HepG2 (cell line): ENCODE results near the gene NAIP. TPM values are rescaled to one million over a fixed set of nuclear protein-coding genes. Genes with fewer than 3 reads are reported as not detected.
A peak's percentile ranks its signal among the peaks of the same experiment; 100 is the strongest.
"Not testable (repeated sequence)": the region's sequence is repeated elsewhere in the genome, so short reads cannot be mapped to it uniquely, and the experiment has no call there.

ENCODE experiments used
- ATAC-seq: fragments of 200-7000 bp; cut with Tn5 transposase; 3 replicates; pipeline ENCODE4 v1.9.1; 2020; ENCODE audit warnings: mild to moderate bottlenecking, moderate library complexity
- BruUV-seq: library from RNA; stranded (reverse); fragments of 400-500 nt; replicated peaks from 2 replicates; lab custom pipeline; 2021; lab: Mats Ljungman, UMichigan
- CTCF ChIA-PET: fragments of 300-600 bp; formaldehyde crosslinking; extraction: SDS; loops from one replicate; lab custom pipeline; 2021; ENCODE audit warnings: low total read pairs, inconsistent platforms, low intra/inter-chr PET ratio; lab: Yijun Ruan, JAX
- POLR2A ChIA-PET: fragments of 350-600 bp; sonication (Branson Sonifier 250); formaldehyde crosslinking; loops from one replicate; lab custom pipeline; 2020; ENCODE audit warnings: antibody characterized with exemption, inconsistent platforms; lab: Yijun Ruan, JAX
- DNase-seq: peaks from one replicate; pipeline ENCODE4 v3.0.0-alpha.2; 2015; ENCODE audit warnings: low spot score
- FAIRE-seq: peaks from 3 replicates; lab custom pipeline; 2011; peaks lifted over from hg19 to GRCh38; lab: Jason Lieb, UNC
- H2AFZ ChIP-seq: one replicate; pipeline ENCODE4 v1.6.1; 2011; ENCODE audit warnings: low read length, inconsistent platforms
- H3K27ac ChIP-seq: fragments of 300-600 bp; 3 replicates; pipeline ENCODE4 v1.8.0; 2011; ENCODE audit warnings: mixed run types, mild to moderate bottlenecking, mixed read lengths, low read length, inconsistent platforms; ENCODE audit not compliant: insufficient read depth; ENCODE audit errors: extremely low read length
- H3K27me3 ChIP-seq, 2 experiments: fragments of 200-600 bp in 1 of 2; 2 replicates in 1 of 2; 3 replicates in 1 of 2; pipeline versions ENCODE4 v1.6.0 to v1.8.0; 2011; ENCODE audit warnings: low read length in 2 of 2, mild to moderate bottlenecking in 2 of 2, moderate library complexity in 2 of 2, inconsistent platforms in 1 of 2; ENCODE audit not compliant: insufficient read depth in 2 of 2, control insufficient read depth in 1 of 2
- H3K36me3 ChIP-seq, 2 experiments: fragments of 200-600 bp in 1 of 2; replicated peaks in 1 of 2; 2 replicates in 1 of 2; 3 replicates in 1 of 2; pipeline versions ENCODE4 v1.5.1 to v1.8.0; 2011; ENCODE audit warnings: low read length in 2 of 2, inconsistent platforms in 1 of 2; ENCODE audit not compliant: insufficient read depth in 2 of 2, control insufficient read depth in 1 of 2
- H3K4me1 ChIP-seq: 2 replicates; pipeline ENCODE4 v1.5.1; 2012; ENCODE audit warnings: low read length, inconsistent platforms; ENCODE audit not compliant: insufficient read depth
- H3K4me2 ChIP-seq: 2 replicates; pipeline ENCODE4 v1.6.0; 2011; ENCODE audit warnings: low read depth, low read length, inconsistent platforms
- H3K4me3 ChIP-seq, 3 experiments: fragments of 200-600 bp in 1 of 3; sonication (generic), shearing (Covaris generic) in 1 of 3; replicated peaks in 1 of 3; 2 replicates each; pipeline ENCODE4 v1.5.1; 2011 to 2016; ENCODE audit warnings: low read length in 3 of 3, inconsistent platforms in 2 of 3, low read depth in 2 of 3, mild to moderate bottlenecking in 2 of 3, control low read depth in 1 of 3, mixed read lengths in 1 of 3; ENCODE audit not compliant: insufficient read depth in 1 of 3
- H3K79me2 ChIP-seq: one replicate; pipeline ENCODE4 v1.6.1; 2011; ENCODE audit warnings: low read length, inconsistent platforms; ENCODE audit not compliant: insufficient read depth
- H3K9ac ChIP-seq: 2 replicates; pipeline ENCODE4 v1.6.0; 2011; ENCODE audit warnings: mild to moderate bottlenecking, low read depth, low read length, inconsistent platforms; ENCODE audit not compliant: insufficient read depth
- H3K9me3 ChIP-seq: 2 replicates; pipeline ENCODE4 v1.5.1; 2012; ENCODE audit warnings: mild to moderate bottlenecking, low read length
- H4K20me1 ChIP-seq: 2 replicates; pipeline ENCODE4 v1.6.0; 2011; ENCODE audit warnings: inconsistent platforms, mild to moderate bottlenecking, low read length, moderate library complexity; ENCODE audit not compliant: insufficient read depth
- WGBS: methylation state at CpG from one replicate; pipeline ENCODE4 v1.1.6; 2017; ENCODE audit warnings: low lambda C conversion rate; 5-methylcytosine and 5-hydroxymethylcytosine counted together
- in situ Hi-C: cut with HindIII; loops from 2 replicates; pipeline ENCODE4 v1.10.0; 2017; ENCODE audit warnings: low pct_unique_long_range_greater_than_20kb; ENCODE audit not compliant: extremely low pct_ligation_motif_present
- intact Hi-C: fragments of 100-400 bp; cut with micrococcal nuclease; formaldehyde crosslinking; loops from one replicate; pipeline ENCODE4 v1.10.0; 2022; ENCODE audit not compliant: unreplicated experiment
- polyA plus RNA-seq, 8 experiments: library from polyadenylated mRNA; depleted of rRNA in 3 of 8; stranded (reverse) in 7 of 8; unstranded in 1 of 8; fragments of >200 nt; fragmentation: Illumina TruSeq in 4 of 8; extraction: Trizol in 4 of 8; gene quantifications; 2 replicates each; pipeline versions ENCODE4 v1.2.1 to v1.2.3, GENCODE V29; 2011 to 2016; ENCODE audit warnings: low read depth in 4 of 8, missing spikeins in 1 of 8, mixed read lengths in 1 of 8; ENCODE audit not compliant: insufficient read depth in 1 of 8
- total RNA-seq, 5 experiments: library from RNA; depleted of rRNA; stranded (reverse); fragments of >200 nt; fragmentation: Illumina TruSeq; extraction: Trizol; gene quantifications; 2 replicates each; pipeline ENCODE4 v1.2.3, GENCODE V29; 2016; ENCODE audit warnings: low read depth in 1 of 5

The NAIP gene
- total and polyA plus RNA-seq, 2 of the 13 experiments (the other 11 are each of a cell fraction or from before 2014, with no cell fraction given) = 4.7 to 6.2 TPM

DNA sequence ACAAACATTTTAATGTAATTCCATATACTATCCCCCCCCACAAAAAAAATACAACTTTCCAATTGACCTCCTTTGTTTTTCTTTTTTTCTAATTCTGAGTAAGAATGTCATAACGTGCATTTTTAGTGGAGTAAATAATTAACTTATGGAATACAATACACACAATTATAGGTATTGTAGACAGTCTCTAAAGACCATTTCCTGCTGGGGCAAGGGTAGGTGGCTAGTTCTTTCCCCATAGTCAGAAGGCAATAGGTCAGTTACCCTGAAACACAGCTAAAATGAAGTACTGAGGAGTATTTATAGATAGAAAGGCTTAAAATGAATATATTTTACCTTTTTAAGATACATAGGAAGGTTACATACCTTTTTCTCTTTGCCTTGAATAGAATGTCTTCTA, 36.2 kb upstream of the NAIP start:
- H3K9ac ChIP-seq, H3K4me3 ChIP-seq, H4K20me1 ChIP-seq, intact Hi-C loops, in situ Hi-C loops, FAIRE-seq, H3K79me2 ChIP-seq, H3K9me3 ChIP-seq, POLR2A ChIA-PET, DNase-seq, H3K27me3 ChIP-seq, H2AFZ ChIP-seq, CTCF ChIA-PET, BruUV-seq, H3K4me1 ChIP-seq, H3K27ac ChIP-seq, H3K36me3 ChIP-seq, H3K4me2 ChIP-seq: not testable (repeated sequence)
- 50% methylated on average over 1 of the region's 1 CpG for WGBS
- ATAC-seq = peak; percentile 54; the same call in 1 of the 3 replicates

DNA sequence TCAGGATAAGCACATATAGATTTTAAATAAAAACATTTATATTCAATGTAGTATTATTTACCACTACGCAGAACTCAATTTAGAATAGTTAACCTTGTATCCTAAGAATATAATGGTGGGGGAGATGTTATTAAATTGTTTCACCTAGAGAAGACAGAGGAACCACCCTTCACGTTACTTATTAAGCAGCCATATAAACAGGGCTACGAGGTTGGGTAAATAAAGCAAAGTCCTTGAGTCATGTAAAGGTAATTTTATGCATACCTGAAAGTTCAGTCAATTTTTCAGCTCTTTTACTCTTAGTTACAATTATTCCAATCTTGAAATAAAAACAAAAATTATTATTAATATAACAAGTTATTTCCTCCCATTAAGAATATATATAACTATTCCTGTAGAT, 34.3 kb upstream of the NAIP start:
- H3K4me2 ChIP-seq, H3K27ac ChIP-seq, in situ Hi-C loops, FAIRE-seq, H3K36me3 ChIP-seq, POLR2A ChIA-PET, H3K9ac ChIP-seq, H3K4me1 ChIP-seq, H4K20me1 ChIP-seq, intact Hi-C loops, DNase-seq, H3K27me3 ChIP-seq, CTCF ChIA-PET, H3K9me3 ChIP-seq, H3K79me2 ChIP-seq, H3K4me3 ChIP-seq, BruUV-seq, H2AFZ ChIP-seq: not testable (repeated sequence)
- WGBS = no CpG with 5 or more reads among the region's 3 CpGs
- ATAC-seq = peak; percentile 89

DNA sequence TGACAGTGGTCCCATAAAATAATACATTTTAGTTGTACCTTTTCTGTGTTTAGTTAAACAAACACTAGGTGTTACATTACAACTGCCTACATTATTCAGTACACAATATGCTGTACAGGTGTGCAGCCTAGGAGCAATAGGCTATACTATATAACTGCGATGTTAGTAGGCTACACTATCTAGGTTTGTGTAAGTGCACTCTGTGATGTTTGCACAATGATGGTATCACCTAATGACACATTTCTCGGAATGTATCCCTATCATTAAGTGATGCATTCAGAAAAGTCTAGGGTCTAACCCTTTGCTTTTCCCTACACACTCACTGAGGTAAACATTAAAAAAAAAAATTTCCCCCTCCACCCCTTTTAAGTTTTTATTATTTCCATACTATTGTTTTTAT, 19.7 kb upstream of the NAIP start:
- TSS peak; percentile 59 for BruUV-seq
- H3K36me3 ChIP-seq, H3K27ac ChIP-seq, H3K9me3 ChIP-seq, H3K4me1 ChIP-seq, ATAC-seq, H3K27me3 ChIP-seq, H3K9ac ChIP-seq, POLR2A ChIA-PET, H3K4me3 ChIP-seq, H3K4me2 ChIP-seq, H2AFZ ChIP-seq, intact Hi-C loops, H3K79me2 ChIP-seq, DNase-seq, FAIRE-seq, H4K20me1 ChIP-seq, CTCF ChIA-PET, in situ Hi-C loops: not testable (repeated sequence)
- 93% methylated on average over 2 of the region's 2 CpGs for WGBS

DNA sequence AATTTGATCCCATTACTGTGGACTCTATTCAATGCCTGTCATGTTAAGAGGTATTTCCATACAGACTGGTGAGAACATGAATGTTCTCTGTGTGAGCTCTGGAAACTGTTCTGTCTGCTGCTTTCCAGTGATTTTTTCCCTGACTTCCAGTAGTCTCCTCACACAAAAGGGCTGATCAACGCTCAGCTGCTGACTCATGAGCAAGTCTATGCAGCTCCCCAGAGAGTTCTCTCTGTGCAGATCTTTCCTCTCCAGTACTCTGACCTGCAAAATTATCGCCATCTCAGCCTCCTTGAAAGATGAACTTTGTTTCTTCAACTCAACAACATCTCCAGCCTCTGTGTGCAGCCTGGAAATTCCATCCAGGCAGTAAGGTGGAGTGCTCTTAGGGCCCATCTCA, 19.0 kb upstream of the NAIP start:
- ATAC-seq, H3K79me2 ChIP-seq, H3K9me3 ChIP-seq, H3K9ac ChIP-seq, H3K4me1 ChIP-seq, CTCF ChIA-PET, H3K27ac ChIP-seq, H3K4me3 ChIP-seq, DNase-seq, H4K20me1 ChIP-seq, H3K4me2 ChIP-seq, BruUV-seq, H2AFZ ChIP-seq, FAIRE-seq, POLR2A ChIA-PET, in situ Hi-C loops, H3K36me3 ChIP-seq, intact Hi-C loops, H3K27me3 ChIP-seq: not testable (repeated sequence)
- WGBS = no CpG with 5 or more reads among the region's 2 CpGs
